Body of pancreas (tissue), 4 donors: ENCODE measurements around the gene PALLD.

ENCODE experiments used
- CTCF ChIP-seq, 7 experiments: fragments of 450-650 bp in 4 of 7; fragments of 200-600 bp in 3 of 7; sonication (generic) in 3 of 7; IDR thresholded peaks; one replicate each; pipeline ENCODE4 v1.5.1; 2016 to 2019; ENCODE audit warnings: antibody characterized with exemption in 7 of 7
- POLR2A ChIP-seq, 3 donors: fragments of 450-650 bp; IDR thresholded peaks; one replicate each; pipeline ENCODE4 v1.6.1; 2016; ENCODE audit warnings: antibody characterized with exemption in 3 of 3, mild to moderate bottlenecking in 2 of 3

- TF ChIP-seq CTCF (IDR thresholded peaks at IDR 0.05) (no peak), POLR2A (IDR thresholded peaks at IDR 0.05) (no peak)
These were observed 411.2 kb downstream of the PALLD start for GRCh38 chr4:168908093-168908492.
